HG03097 (cell line): Measurements from ENCODE around the gene CD38.
"Not testable (repeated sequence)": the region's sequence is repeated elsewhere in the genome, so short reads cannot be mapped to it uniquely, and the experiment has no call there.

Experiments
- ATAC-seq: cut with Tn5 transposase; IDR thresholded peaks from one replicate; pipeline ENCODE4 v1.9.1; 2021; ENCODE audit not compliant: unreplicated experiment, low FRiP score

Gene CD38

GRCh38 chr4:15794905-15795304 lies 16.8 kb downstream of the CD38 start:
- no peak for ATAC-seq

- ATAC-seq = no peak
These were observed 19.2 kb downstream of the CD38 start for GRCh38 chr4:15797320-15797719.

GRCh38 chr4:15799141-15799540 lies 21.0 kb downstream of the CD38 start:
- ATAC-seq = no peak

GRCh38 chr4:15799701-15800100 lies 21.6 kb downstream of the CD38 start:
- ATAC-seq = no peak

GRCh38 chr4:15802497-15802896 lies 24.4 kb downstream of the CD38 start:
- ATAC-seq = not testable (repeated sequence)

GRCh38 chr4:15805583-15806517 lies 27.7 kb downstream of the CD38 start:
- no peak for ATAC-seq

GRCh38 chr4:15809058-15809457 lies 30.9 kb downstream of the CD38 start:
- peak; percentile 79 for ATAC-seq

GRCh38 chr4:15809466-15809865 lies 31.3 kb downstream of the CD38 start:
- ATAC-seq = no peak

GRCh38 chr4:15811703-15812337 lies 33.7 kb downstream of the CD38 start:
- ATAC-seq = no peak

GRCh38 chr4:15832523-15833451 lies 54.7 kb downstream of the CD38 start:
- peak; percentile 76 for ATAC-seq

GRCh38 chr4:15833801-15834200 lies 55.7 kb downstream of the CD38 start:
- no peak for ATAC-seq

GRCh38 chr4:15836362-15836761 lies 58.2 kb downstream of the CD38 start:
- ATAC-seq = peak; percentile 46

GRCh38 chr4:15837591-15837990 lies 59.5 kb downstream of the CD38 start:
- no peak for ATAC-seq

- not testable (repeated sequence) for ATAC-seq
These were observed 63.1 kb downstream of the CD38 start for GRCh38 chr4:15841194-15841730.

- no peak for ATAC-seq
These were observed 69.6 kb downstream of the CD38 start for GRCh38 chr4:15847746-15848145.

- no peak for ATAC-seq
These were observed 70.2 kb downstream of the CD38 start for GRCh38 chr4:15848191-15848842.

GRCh38 chr4:15851969-15852368 lies 73.8 kb downstream of the CD38 start:
- no peak for ATAC-seq

GRCh38 chr4:15852524-15852923 lies 74.4 kb downstream of the CD38 start:
- no peak for ATAC-seq

GRCh38 chr4:15853345-15853744 lies 75.2 kb downstream of the CD38 start:
- ATAC-seq = no peak
